Bronchial smooth muscle cell (primary cell): ENCODE data around the gene FATE1. TPM values are rescaled to one million over a fixed set of nuclear protein-coding genes. Genes with fewer than 3 reads are reported as not detected.

Experiments
- total RNA-seq: library from RNA; depleted of rRNA; stranded (reverse); fragments of >200 nt; gene quantifications from 2 replicates; pipeline ENCODE4 v1.2.1, GENCODE V29; 2014

FATE1 gene
- total RNA-seq: not detected in 2 replicates

GRCh38 chrX:151715752-151716151, at the start of gene FATE1:
Gene FATE1, plus strand, starts transcription at chrX:151716035. Its CDS starts 85 bp downstream, at chrX:151716120.

GRCh38 chrX:151694661-151695582, 20.9 kb upstream of the FATE1 start, which contains the start of gene PRRG3:
Gene PRRG3, plus strand, starts transcription at chrX:151695458. Its CDS starts 3,357 bp downstream, at chrX:151698815.

GRCh38 chrX:151734446-151734845, 18.6 kb downstream of the FATE1 start, which contains the start of gene CNGA2:
Gene CNGA2, plus strand, starts transcription at chrX:151734746. Its CDS starts 3,738 bp downstream, at chrX:151738484.

Other genes starting within 250 kb of the FATE1 start
- not detected in 2 replicates for gene PASD1, start 152.4 kb upstream of the FATE1 start, total RNA-seq
- gene PRRG3, start 20.6 kb upstream of the FATE1 start, total RNA-seq: 0.34 and 0.47 TPM in 2 replicates
- not detected in 2 replicates for gene CNGA2, start 18.7 kb downstream of the FATE1 start, total RNA-seq
- gene MAGEA4, start 196.9 kb downstream of the FATE1 start, total RNA-seq: not detected in 2 replicates